Choroid plexus epithelial cell (primary cell): Measurements from ENCODE around the gene RAB26.

Experiments used
- DNase-seq: peaks from one replicate; pipeline ENCODE4 v3.0.0-alpha.2; 2010; ENCODE audit warnings: low read depth
- H3K4me3 ChIP-seq: 2 replicates; pipeline ENCODE4 v1.5.1; 2011; ENCODE audit warnings: low read depth, mild to moderate bottlenecking, control low read depth, low read length, moderate library complexity
- TF ChIP-seq, protein P1 (sequence below): conservative IDR thresholded peaks from 2 replicates; pipeline ENCODE4 v1.5.1; 2011; ENCODE audit warnings: low read depth, mild to moderate bottlenecking, control low read depth, inconsistent platforms, low read length, moderate library complexity

Gene RAB26

DNA sequence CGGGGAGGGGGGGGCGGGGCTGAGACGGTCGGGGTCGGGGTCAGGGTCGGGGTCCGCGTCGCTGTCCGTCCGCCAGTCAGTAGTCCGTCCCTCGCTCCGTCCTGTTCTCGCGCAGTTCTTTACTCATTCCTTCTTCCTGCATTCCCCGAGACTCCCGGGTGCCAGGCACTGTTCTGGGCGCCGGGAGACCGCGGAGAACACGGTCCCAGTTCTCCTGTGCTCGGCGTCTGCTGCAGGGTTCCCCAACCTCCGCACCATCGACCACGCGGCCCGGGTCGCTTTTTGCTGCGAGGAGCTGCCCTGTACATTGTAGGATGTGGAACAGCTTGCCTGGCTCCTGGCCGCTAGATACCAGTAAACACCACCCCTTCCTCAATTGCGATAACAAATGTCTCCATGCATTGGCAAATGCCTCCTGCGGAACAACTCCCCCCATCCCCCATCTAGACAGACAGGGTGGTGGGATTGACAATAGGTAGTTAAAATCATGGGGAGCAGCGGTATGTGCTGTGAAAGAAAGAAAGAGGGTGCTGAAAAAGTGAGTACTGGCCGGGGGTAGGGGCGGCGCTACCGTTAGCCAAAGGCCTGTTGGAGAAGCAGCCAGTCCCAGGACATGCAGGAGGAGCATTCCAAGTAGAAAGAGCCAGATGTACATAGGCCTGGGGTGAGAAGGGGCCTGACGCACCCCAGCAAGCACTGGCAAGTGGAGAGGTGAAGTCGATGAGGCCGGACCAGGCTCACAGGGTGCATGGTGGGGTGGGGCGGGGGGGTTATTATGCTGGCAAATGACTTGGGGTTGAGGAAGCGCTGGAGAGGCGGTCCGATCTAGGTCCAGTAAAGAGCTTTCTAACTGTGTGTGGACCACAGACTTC lies 7.8 kb downstream of the RAB26 start:
- DNase-seq: peak; percentile 77
- TF ChIP-seq, protein P1, sequence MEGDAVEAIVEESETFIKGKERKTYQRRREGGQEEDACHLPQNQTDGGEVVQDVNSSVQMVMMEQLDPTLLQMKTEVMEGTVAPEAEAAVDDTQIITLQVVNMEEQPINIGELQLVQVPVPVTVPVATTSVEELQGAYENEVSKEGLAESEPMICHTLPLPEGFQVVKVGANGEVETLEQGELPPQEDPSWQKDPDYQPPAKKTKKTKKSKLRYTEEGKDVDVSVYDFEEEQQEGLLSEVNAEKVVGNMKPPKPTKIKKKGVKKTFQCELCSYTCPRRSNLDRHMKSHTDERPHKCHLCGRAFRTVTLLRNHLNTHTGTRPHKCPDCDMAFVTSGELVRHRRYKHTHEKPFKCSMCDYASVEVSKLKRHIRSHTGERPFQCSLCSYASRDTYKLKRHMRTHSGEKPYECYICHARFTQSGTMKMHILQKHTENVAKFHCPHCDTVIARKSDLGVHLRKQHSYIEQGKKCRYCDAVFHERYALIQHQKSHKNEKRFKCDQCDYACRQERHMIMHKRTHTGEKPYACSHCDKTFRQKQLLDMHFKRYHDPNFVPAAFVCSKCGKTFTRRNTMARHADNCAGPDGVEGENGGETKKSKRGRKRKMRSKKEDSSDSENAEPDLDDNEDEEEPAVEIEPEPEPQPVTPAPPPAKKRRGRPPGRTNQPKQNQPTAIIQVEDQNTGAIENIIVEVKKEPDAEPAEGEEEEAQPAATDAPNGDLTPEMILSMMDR: peak; percentile 4
- peak overlapping the region; percentile 83 for H3K4me3 ChIP-seq

DNA sequence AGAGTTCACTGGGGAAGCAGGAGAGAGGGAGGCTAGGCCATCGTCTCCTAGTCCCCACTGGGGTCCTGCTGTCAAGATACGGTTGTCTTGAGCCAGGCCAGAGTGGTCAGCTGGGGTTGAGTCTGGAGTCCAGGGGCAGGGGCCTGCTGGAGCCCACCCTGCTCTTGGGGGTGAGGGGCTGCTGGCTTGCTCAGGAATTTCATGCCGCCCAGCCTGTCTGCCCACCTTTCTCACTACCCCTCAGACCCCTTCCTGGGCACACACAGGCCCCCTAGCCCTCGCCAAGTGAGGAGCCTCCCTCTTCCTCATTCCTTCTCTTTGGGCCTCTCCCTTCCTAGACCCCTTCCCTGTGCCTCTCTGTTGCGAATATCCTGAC lies 8.4 kb downstream of the RAB26 start:
- DNase-seq: no peak
- peak overlapping the region; percentile 83 for H3K4me3 ChIP-seq
- TF ChIP-seq, protein P1: no peak

DNA sequence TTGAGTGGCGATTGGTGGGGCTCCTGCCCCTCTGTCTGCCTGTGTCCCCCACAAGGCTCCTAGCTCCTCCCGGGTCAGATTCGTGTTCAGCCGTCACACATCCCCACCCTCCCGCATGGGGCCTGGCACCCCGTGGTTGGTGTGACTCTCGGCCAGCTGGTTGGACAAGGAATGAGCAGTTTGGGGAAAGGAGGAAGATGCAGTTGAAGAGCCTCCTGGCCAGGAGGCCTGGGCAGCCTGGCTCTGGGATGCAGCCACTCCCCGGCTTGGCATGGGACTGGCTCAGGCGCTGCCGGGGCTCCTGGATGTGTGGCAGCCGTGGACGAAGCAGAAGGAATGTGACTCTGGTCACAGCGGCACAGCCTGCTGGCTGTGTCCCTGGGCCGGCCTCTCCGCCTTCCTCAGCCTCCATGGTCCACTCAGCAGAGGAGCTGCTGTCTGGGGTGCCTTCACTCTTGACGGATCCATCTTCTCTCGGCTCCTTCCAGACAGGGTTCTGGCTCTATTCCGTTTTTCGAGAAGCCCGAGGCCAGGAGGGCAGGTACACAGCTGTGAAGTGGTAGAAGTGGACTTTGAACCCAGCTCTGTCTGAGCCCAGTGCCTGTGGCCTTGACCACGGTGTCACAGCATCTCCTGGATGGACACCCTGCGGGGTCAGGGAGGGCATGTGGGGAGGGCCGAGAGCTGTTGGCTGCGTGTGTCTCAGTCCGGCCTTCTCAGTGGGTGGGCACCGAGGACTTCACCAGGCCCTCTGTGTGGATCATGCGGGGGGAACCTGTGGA lies 9.2 kb downstream of the RAB26 start:
- no peak overlapping the region for H3K4me3 ChIP-seq
- DNase-seq: no peak
- TF ChIP-seq, protein P1: no peak

DNA sequence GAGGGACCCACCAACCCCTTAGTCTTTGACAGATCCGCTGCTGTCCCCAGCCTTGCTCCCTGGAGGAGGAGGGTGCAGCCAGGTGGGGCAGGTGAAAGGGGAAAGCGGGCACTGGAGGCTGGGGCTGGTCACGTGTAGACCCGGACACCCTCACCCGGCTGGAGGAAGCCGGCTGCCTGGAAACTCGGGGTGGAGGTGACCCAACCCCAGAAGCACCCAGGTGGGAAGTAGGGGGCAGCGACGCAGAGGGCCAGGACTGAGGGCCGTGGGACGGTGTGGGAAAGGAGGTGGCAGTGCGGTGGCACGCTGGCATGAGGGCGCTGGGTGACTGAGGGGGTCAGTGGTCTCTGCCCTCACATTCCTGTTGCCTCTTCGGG lies 9.8 kb downstream of the RAB26 start:
- no peak overlapping the region for H3K4me3 ChIP-seq
- TF ChIP-seq, protein P1: no peak
- no peak for DNase-seq

DNA sequence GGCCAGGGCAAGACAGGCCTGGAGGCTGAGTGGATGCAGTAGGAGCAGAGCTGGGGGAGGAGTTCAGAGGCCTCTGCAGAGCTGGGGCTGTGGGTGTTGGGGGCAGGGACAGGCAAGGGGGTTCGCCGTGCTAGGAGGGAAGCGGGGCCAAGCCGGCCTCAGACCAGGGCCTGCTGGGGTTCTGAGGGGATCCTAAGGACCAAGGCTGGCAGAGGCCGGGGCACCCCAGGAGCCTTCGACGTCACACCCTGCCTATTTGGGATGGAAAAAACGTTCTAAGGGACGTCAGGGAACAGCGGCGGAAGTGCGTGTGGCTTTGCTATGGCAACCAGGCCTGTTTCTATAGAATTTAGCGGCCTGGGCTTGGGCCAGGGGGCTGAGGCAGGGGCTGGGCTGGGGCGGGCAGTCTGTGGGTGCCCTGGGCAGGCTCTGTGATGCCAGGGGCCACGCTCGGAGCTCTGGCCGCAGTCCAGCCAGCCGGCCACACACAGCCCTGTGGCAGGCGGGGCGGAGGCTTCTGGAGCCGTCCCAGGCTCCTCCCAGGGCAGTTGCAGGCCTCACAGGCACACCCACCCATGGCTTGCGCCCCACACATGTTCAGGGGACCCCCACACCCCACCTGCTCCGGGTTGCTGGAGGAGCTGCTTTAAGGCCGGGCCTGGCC lies 10.9 kb downstream of the RAB26 start:
- TF ChIP-seq, protein P1: no peak
- no peak overlapping the region for H3K4me3 ChIP-seq
- peak; percentile 54 for DNase-seq

DNA sequence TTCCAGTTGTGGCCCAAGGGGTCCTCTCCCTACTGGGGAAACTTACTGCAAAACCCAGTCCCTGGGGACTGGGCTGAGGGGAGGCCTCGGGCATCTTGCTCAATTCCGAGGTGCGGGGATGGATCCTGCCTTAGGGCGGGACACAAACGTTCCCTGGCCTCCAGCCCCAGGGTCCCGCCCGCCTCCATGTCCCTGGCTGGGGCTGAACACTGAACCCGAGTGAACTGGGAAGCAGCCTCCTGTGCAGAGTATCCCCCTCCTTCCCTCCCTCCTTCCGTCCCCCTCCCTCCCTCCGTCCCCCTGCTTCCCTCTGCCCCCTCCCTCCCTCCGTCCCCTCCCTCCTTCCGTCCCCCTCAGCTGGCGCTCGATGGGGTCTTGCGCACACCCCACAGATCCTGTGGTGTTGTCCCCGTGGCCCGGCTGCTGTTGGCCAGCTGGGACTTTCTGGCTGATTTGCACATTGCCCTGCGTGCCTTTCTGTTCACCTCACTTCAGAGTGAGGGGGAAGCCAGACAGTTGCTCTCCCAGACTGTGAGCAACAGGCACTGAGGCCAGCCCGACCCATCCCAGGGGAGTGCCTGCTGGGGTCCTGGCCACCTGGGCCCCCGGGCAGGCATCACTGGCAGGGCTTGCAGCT lies 12.6 kb downstream of the RAB26 start:
- no peak overlapping the region for H3K4me3 ChIP-seq
- TF ChIP-seq, protein P1: no peak
- peak; percentile 57 for DNase-seq
